Measurements from ENCODE around the gene KRT80.

DNA sequence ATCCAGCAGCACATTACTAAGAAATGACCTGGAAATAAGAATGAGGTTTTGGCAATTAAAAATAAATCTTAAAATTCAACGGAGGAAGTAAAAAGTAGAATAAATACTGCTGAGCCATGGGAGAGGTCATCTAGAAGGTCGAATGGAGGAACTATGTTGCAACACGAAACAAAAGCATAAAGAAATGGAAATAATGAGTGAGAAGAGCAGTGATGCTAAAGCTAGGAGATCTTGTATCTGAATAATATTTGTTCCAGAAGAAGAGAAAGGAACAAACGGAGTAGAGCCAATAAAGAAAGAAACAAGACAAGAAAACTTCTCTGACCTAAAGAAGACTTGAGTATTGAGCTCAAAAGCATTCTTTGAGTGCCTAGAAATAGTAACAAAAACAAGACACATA, 34.6 kb upstream of the KRT80 start:
- TF ChIP-seq CTCF (IDR thresholded peaks at IDR 0.05) (no peak), POLR2AphosphoS5 (IDR thresholded peaks at IDR 0.05; ENCODE audit: insufficient read depth in 1 of 2, low read depth in 1 of 2) (no peak), POLR2A (IDR thresholded peaks at IDR 0.05) (no peak)

All from vagina (tissue), 2 donors.